ENCODE data around the gene MAK. TPM values are rescaled to one million over a fixed set of nuclear protein-coding genes. Genes with fewer than 3 reads are reported as not detected.
"Not testable (repeated sequence)": the region's sequence is repeated elsewhere in the genome, so short reads cannot be mapped to it uniquely, and the experiment has no call there.

Gene MAK
- total and polyA plus RNA-seq, 2 donors, result 0.09 to 0.11 TPM

GRCh38 chr6:10778230-10778629 is 60.1 kb downstream of the MAK start:
- no peaks in the 10 kb centered on the region for H3K4me1 ChIP-seq (ENCODE audit: control insufficient read depth in 2 of 2, insufficient read depth in 2 of 2, low read length in 2 of 2)
- H3K4me3 ChIP-seq (ENCODE audit: low read length in 2 of 2), result no peak overlapping the region
- peaks cover 0 to 15% of the 10 kb centered on the region in 2 donors for H3K36me3 ChIP-seq (ENCODE audit: control insufficient read depth in 2 of 2, insufficient read depth in 2 of 2, low read length in 1 of 2)
- over 99% methylated on average over 3 of the region's 3 CpGs for WGBS
- no peak overlapping the region for H3K27ac ChIP-seq (ENCODE audit: low read depth in 1 of 2, low read length in 1 of 2)
- no peak for DNase-seq (ENCODE audit: low read depth in 6 of 9, low spot score in 9 of 9)
- H3K27me3 ChIP-seq (ENCODE audit: control insufficient read depth in 2 of 2, insufficient read depth in 1 of 2, low read length in 1 of 2), result no peaks in the 10 kb centered on the region
- H3K9me3 ChIP-seq (ENCODE audit: control insufficient read depth in 2 of 2, insufficient read depth in 1 of 2, low read length in 1 of 2), result no peaks in the 10 kb centered on the region

- no peaks in the 10 kb centered on the region for H3K4me1 ChIP-seq (ENCODE audit: control insufficient read depth in 2 of 2, insufficient read depth in 2 of 2, low read length in 2 of 2)
- H3K36me3 ChIP-seq (ENCODE audit: control insufficient read depth in 2 of 2, insufficient read depth in 2 of 2, low read length in 1 of 2), result peaks cover 6 to 24% of the 10 kb centered on the region in 2 donors
- H3K9me3 ChIP-seq (ENCODE audit: control insufficient read depth in 2 of 2, insufficient read depth in 1 of 2, low read length in 1 of 2), result no peaks in the 10 kb centered on the region
- DNase-seq (ENCODE audit: low read depth in 6 of 9, low spot score in 9 of 9), result peak in 1 of 9 donors; percentile 12
- no peak overlapping the region for H3K4me3 ChIP-seq (ENCODE audit: low read length in 2 of 2)
- WGBS, result 88% methylated on average over 12 of the region's 12 CpGs
- no peak overlapping the region for H3K27ac ChIP-seq (ENCODE audit: low read depth in 1 of 2, low read length in 1 of 2)
- no peaks in the 10 kb centered on the region for H3K27me3 ChIP-seq (ENCODE audit: control insufficient read depth in 2 of 2, insufficient read depth in 1 of 2, low read length in 1 of 2)
These were observed 66.9 kb downstream of the MAK start for GRCh38 chr6:10771371-10771894.

- Histone ChIP-seq H3K27ac (ENCODE audit: low read depth in 1 of 2, low read length in 1 of 2) (no peak overlapping the region), H3K4me1 (ENCODE audit: control insufficient read depth in 2 of 2, insufficient read depth in 2 of 2, low read length in 2 of 2) (no peaks in the 10 kb centered on the region), H3K4me3 (ENCODE audit: low read length in 2 of 2) (no peak overlapping the region), H3K36me3 (ENCODE audit: control insufficient read depth in 2 of 2, insufficient read depth in 2 of 2, low read length in 1 of 2) (peaks cover 6 to 18% of the 10 kb centered on the region in 2 donors), H3K9me3 (ENCODE audit: control insufficient read depth in 2 of 2, insufficient read depth in 1 of 2, low read length in 1 of 2) (no peaks in the 10 kb centered on the region), H3K27me3 (ENCODE audit: control insufficient read depth in 2 of 2, insufficient read depth in 1 of 2, low read length in 1 of 2) (no peaks in the 10 kb centered on the region)
- WGBS, result 98% methylated on average over 3 of the region's 3 CpGs
- no peak for DNase-seq (ENCODE audit: low read depth in 6 of 9, low spot score in 9 of 9)
These were observed 68.9 kb downstream of the MAK start for GRCh38 chr6:10769419-10769818.

GRCh38 chr6:10763006-10763405 is 75.3 kb downstream of the MAK start:
- H3K36me3 ChIP-seq (ENCODE audit: control insufficient read depth in 2 of 2, insufficient read depth in 2 of 2, low read length in 1 of 2), result peaks cover 13 to 18% of the 10 kb centered on the region in 2 donors
- H3K4me1 ChIP-seq (ENCODE audit: control insufficient read depth in 2 of 2, insufficient read depth in 2 of 2, low read length in 2 of 2), result no peaks in the 10 kb centered on the region
- no peak overlapping the region for H3K4me3 ChIP-seq (ENCODE audit: low read length in 2 of 2)
- H3K27ac ChIP-seq (ENCODE audit: low read depth in 1 of 2, low read length in 1 of 2), result no peak overlapping the region
- WGBS, result 99% methylated on average over 2 of the region's 2 CpGs
- H3K9me3 ChIP-seq (ENCODE audit: control insufficient read depth in 2 of 2, insufficient read depth in 1 of 2, low read length in 1 of 2), result no peaks in the 10 kb centered on the region
- DNase-seq (ENCODE audit: low read depth in 6 of 9, low spot score in 9 of 9), result no peak
- H3K27me3 ChIP-seq (ENCODE audit: control insufficient read depth in 2 of 2, insufficient read depth in 1 of 2, low read length in 1 of 2), result no peaks in the 10 kb centered on the region

- DNase-seq (ENCODE audit: low read depth in 6 of 9, low spot score in 9 of 9), result no peak
- H3K27ac ChIP-seq (ENCODE audit: low read depth in 1 of 2, low read length in 1 of 2), result no peak overlapping the region
These were observed 78.4 kb downstream of the MAK start for GRCh38 chr6:10759884-10760329.

GRCh38 chr6:10759312-10759839 is 79.0 kb downstream of the MAK start:
- no peaks in the 10 kb centered on the region for H3K9me3 ChIP-seq (ENCODE audit: control insufficient read depth in 2 of 2, insufficient read depth in 1 of 2, low read length in 1 of 2)
- no peaks in the 10 kb centered on the region for H3K27me3 ChIP-seq (ENCODE audit: control insufficient read depth in 2 of 2, insufficient read depth in 1 of 2, low read length in 1 of 2)
- DNase-seq (ENCODE audit: low read depth in 6 of 9, low spot score in 9 of 9), result peak in 3 of 9 donors; percentile 8 to 55 (median 24)
- H3K4me3 ChIP-seq (ENCODE audit: low read length in 2 of 2), result no peak overlapping the region
- H3K4me1 ChIP-seq (ENCODE audit: control insufficient read depth in 2 of 2, insufficient read depth in 2 of 2, low read length in 2 of 2), result no peaks in the 10 kb centered on the region
- no peak overlapping the region for H3K27ac ChIP-seq (ENCODE audit: low read depth in 1 of 2, low read length in 1 of 2)
- peaks cover 38% of the 10 kb centered on the region in 2 donors for H3K36me3 ChIP-seq (ENCODE audit: control insufficient read depth in 2 of 2, insufficient read depth in 2 of 2, low read length in 1 of 2)
- WGBS, result 79% methylated on average over 3 of the region's 3 CpGs

More at GRCh38 chr6:10759884-10760329, 78.4 kb downstream of the MAK start:
- no peaks in the 10 kb centered on the region for H3K9me3 ChIP-seq (ENCODE audit: control insufficient read depth in 2 of 2, insufficient read depth in 1 of 2, low read length in 1 of 2)
- H3K4me1 ChIP-seq (ENCODE audit: control insufficient read depth in 2 of 2, insufficient read depth in 2 of 2, low read length in 2 of 2), result no peaks in the 10 kb centered on the region
- peaks cover 32 to 33% of the 10 kb centered on the region in 2 donors for H3K36me3 ChIP-seq (ENCODE audit: control insufficient read depth in 2 of 2, insufficient read depth in 2 of 2, low read length in 1 of 2)
- 92% methylated on average over 6 of the region's 6 CpGs for WGBS
- H3K27me3 ChIP-seq (ENCODE audit: control insufficient read depth in 2 of 2, insufficient read depth in 1 of 2, low read length in 1 of 2), result no peaks in the 10 kb centered on the region
- no peak overlapping the region for H3K4me3 ChIP-seq (ENCODE audit: low read length in 2 of 2)

GRCh38 chr6:10756085-10756484 is 82.3 kb downstream of the MAK start:
- Histone ChIP-seq H3K9me3 (ENCODE audit: control insufficient read depth in 2 of 2, insufficient read depth in 1 of 2, low read length in 1 of 2) (no peaks in the 10 kb centered on the region), H3K4me1 (ENCODE audit: control insufficient read depth in 2 of 2, insufficient read depth in 2 of 2, low read length in 2 of 2) (no peaks in the 10 kb centered on the region), H3K27me3 (ENCODE audit: control insufficient read depth in 2 of 2, insufficient read depth in 1 of 2, low read length in 1 of 2) (no peaks in the 10 kb centered on the region), H3K36me3 (ENCODE audit: control insufficient read depth in 2 of 2, insufficient read depth in 2 of 2, low read length in 1 of 2) (peaks cover 56 to 62% of the 10 kb centered on the region in 2 donors), H3K4me3 (ENCODE audit: low read length in 2 of 2) (no peak overlapping the region), H3K27ac (ENCODE audit: low read depth in 1 of 2, low read length in 1 of 2) (no peak overlapping the region)
- no peak for DNase-seq (ENCODE audit: low read depth in 6 of 9, low spot score in 9 of 9)
- WGBS, result 87% methylated on average over 1 of the region's 1 CpG

GRCh38 chr6:10751757-10752156 is 86.6 kb downstream of the MAK start:
- WGBS, result 96% methylated on average over 5 of the region's 5 CpGs
- DNase-seq (ENCODE audit: low read depth in 6 of 9, low spot score in 9 of 9), result not testable (repeated sequence)

GRCh38 chr6:10750568-10750967 is 87.8 kb downstream of the MAK start:
- DNase-seq (ENCODE audit: low read depth in 6 of 9, low spot score in 9 of 9); H3K4me3 ChIP-seq (ENCODE audit: low read length in 2 of 2); H3K9me3 ChIP-seq (ENCODE audit: control insufficient read depth in 2 of 2, insufficient read depth in 1 of 2, low read length in 1 of 2); H3K27me3 ChIP-seq (ENCODE audit: control insufficient read depth in 2 of 2, insufficient read depth in 1 of 2, low read length in 1 of 2); H3K27ac ChIP-seq (ENCODE audit: low read depth in 1 of 2, low read length in 1 of 2): not testable (repeated sequence)
- 97% methylated on average over 6 of the region's 6 CpGs for WGBS
- peaks cover 22 to 27% of the 10 kb centered on the region in 2 donors for H3K4me1 ChIP-seq (ENCODE audit: control insufficient read depth in 2 of 2, insufficient read depth in 2 of 2, low read length in 2 of 2)
- H3K36me3 ChIP-seq (ENCODE audit: control insufficient read depth in 2 of 2, insufficient read depth in 2 of 2, low read length in 1 of 2), result peaks cover 46% of the 10 kb centered on the region in 2 donors

More at GRCh38 chr6:10751757-10752156, 86.6 kb downstream of the MAK start:
- H3K27me3 ChIP-seq (ENCODE audit: control insufficient read depth in 2 of 2, insufficient read depth in 1 of 2, low read length in 1 of 2); H3K27ac ChIP-seq (ENCODE audit: low read depth in 1 of 2, low read length in 1 of 2); H3K4me3 ChIP-seq (ENCODE audit: low read length in 2 of 2); H3K9me3 ChIP-seq (ENCODE audit: control insufficient read depth in 2 of 2, insufficient read depth in 1 of 2, low read length in 1 of 2): not testable (repeated sequence)
- peaks cover 18 to 22% of the 10 kb centered on the region in 2 donors for H3K4me1 ChIP-seq (ENCODE audit: control insufficient read depth in 2 of 2, insufficient read depth in 2 of 2, low read length in 2 of 2)
- H3K36me3 ChIP-seq (ENCODE audit: control insufficient read depth in 2 of 2, insufficient read depth in 2 of 2, low read length in 1 of 2), result peaks cover 53 to 55% of the 10 kb centered on the region in 2 donors
